OCI-LY7 (cell line): ENCODE data around the gene COP1. TPM values are rescaled to one million over a fixed set of nuclear protein-coding genes. Genes with fewer than 3 reads are reported as not detected.

ENCODE experiments used
- BruUV-seq: library from RNA; stranded (reverse); fragments of 400-500 nt; replicated peaks from 2 replicates; lab custom pipeline; 2021; lab: Mats Ljungman, UMichigan
- CTCF ChIA-PET: fragments of 300-600 bp; sonication (Branson Sonifier 250); formaldehyde crosslinking; loops from one replicate; lab custom pipeline; 2022; ENCODE audit warnings: antibody characterized with exemption; ENCODE audit not compliant: unreplicated experiment; lab: Charles Lee
- POLR2A ChIA-PET: fragments of 300-600 bp; sonication (Branson Sonifier 250); formaldehyde crosslinking; loops from one replicate; lab custom pipeline; 2022; ENCODE audit warnings: antibody characterized with exemption; lab: Charles Lee
- DNase-seq: peaks from one replicate; pipeline ENCODE4 v3.0.0-alpha.2; 2015; ENCODE audit warnings: low spot score
- H2AFZ ChIP-seq: fragments of 200-600 bp; sonication (generic), shearing (Covaris generic); 2 replicates; pipeline ENCODE4 v1.6.1; 2014; ENCODE audit warnings: mild to moderate bottlenecking, antibody characterized with exemption, low read length, moderate library complexity
- H3K27ac ChIP-seq: fragments of 200-600 bp; sonication (generic); 2 replicates; pipeline ENCODE4 v1.5.1; 2014; ENCODE audit warnings: mixed run types, low read depth, mild to moderate bottlenecking, moderate library complexity, low read length, inconsistent platforms; ENCODE audit not compliant: poor library complexity, severe bottlenecking
- H3K36me3 ChIP-seq: fragments of 200-600 bp; sonication (generic); 2 replicates; pipeline ENCODE4 v1.6.1; 2014; ENCODE audit warnings: mild to moderate bottlenecking, antibody characterized with exemption, low read length, moderate library complexity, mixed read lengths; ENCODE audit not compliant: insufficient read depth
- H3K4me1 ChIP-seq: fragments of 200-600 bp; sonication (generic); 2 replicates; pipeline ENCODE4 v1.5.1; 2014; ENCODE audit warnings: mild to moderate bottlenecking, low read length; ENCODE audit not compliant: insufficient read depth, poor library complexity, severe bottlenecking
- H3K4me2 ChIP-seq: fragments of 200-600 bp; sonication (generic); 2 replicates; pipeline ENCODE4 v1.6.1; 2014; ENCODE audit warnings: mild to moderate bottlenecking, low read length
- H3K4me3 ChIP-seq: fragments of 200-600 bp; sonication (generic); 2 replicates; pipeline ENCODE4 v1.5.1; 2014; ENCODE audit warnings: mild to moderate bottlenecking, low read depth, low read length; ENCODE audit not compliant: poor library complexity, severe bottlenecking
- H3K79me2 ChIP-seq: fragments of 200-600 bp; sonication (generic); 2 replicates; pipeline ENCODE4 v1.6.1; 2016; ENCODE audit warnings: low read depth, mild to moderate bottlenecking, low read length, moderate library complexity, mixed read lengths; ENCODE audit not compliant: insufficient read depth
- H3K9me2 ChIP-seq: fragments of 200-600 bp; sonication (generic); 2 replicates; pipeline ENCODE4 v1.6.1; 2016; ENCODE audit warnings: mild to moderate bottlenecking, low read length, mixed read lengths; ENCODE audit not compliant: insufficient read depth
- H3K9me3 ChIP-seq: fragments of 200-600 bp; sonication (generic); 2 replicates; pipeline ENCODE4 v1.6.1; 2014; ENCODE audit warnings: mild to moderate bottlenecking, mixed run types, low read length, mixed read lengths
- H4K20me1 ChIP-seq: fragments of 200-600 bp; sonication (generic); 2 replicates; pipeline ENCODE4 v1.6.1; 2014; ENCODE audit warnings: mild to moderate bottlenecking, antibody characterized with exemption, low read length, moderate library complexity, mixed read lengths; ENCODE audit not compliant: insufficient read depth
- EZH2phosphoT487 ChIP-seq: fragments of 200-600 bp; sonication (generic); IDR thresholded peaks from 2 replicates; pipeline ENCODE4 v1.6.1; 2018; ENCODE audit warnings: low read depth, borderline replicate concordance, mild to moderate bottlenecking, mixed run types, antibody characterized with exemption, low read length, moderate library complexity, mixed read lengths
- intact Hi-C: fragments of 100-400 bp; cut with micrococcal nuclease; formaldehyde crosslinking; loops from one replicate; pipeline ENCODE4 v1.10.0; 2022; ENCODE audit not compliant: unreplicated experiment
- total RNA-seq, 2 experiments: library from RNA; depleted of rRNA in 1 of 2; stranded (reverse); fragments of >200 nt in 1 of 2; shearing (Covaris generic) in 1 of 2; gene quantifications; 2 replicates each; pipeline ENCODE4 v1.2.3, GENCODE V29; 2014 to 2022
- TF ChIP-seq, protein P1 (sequence below): fragments of 200-600 bp; sonication (generic); conservative IDR thresholded peaks from 2 replicates; pipeline ENCODE4 v1.5.1; 2014; ENCODE audit warnings: mild to moderate bottlenecking, antibody characterized with exemption, low read length, moderate library complexity, mixed read lengths

COP1 gene
- total RNA-seq, 2 experiments from 2014 or later, result 75.2 to 76.9 TPM

DNA sequence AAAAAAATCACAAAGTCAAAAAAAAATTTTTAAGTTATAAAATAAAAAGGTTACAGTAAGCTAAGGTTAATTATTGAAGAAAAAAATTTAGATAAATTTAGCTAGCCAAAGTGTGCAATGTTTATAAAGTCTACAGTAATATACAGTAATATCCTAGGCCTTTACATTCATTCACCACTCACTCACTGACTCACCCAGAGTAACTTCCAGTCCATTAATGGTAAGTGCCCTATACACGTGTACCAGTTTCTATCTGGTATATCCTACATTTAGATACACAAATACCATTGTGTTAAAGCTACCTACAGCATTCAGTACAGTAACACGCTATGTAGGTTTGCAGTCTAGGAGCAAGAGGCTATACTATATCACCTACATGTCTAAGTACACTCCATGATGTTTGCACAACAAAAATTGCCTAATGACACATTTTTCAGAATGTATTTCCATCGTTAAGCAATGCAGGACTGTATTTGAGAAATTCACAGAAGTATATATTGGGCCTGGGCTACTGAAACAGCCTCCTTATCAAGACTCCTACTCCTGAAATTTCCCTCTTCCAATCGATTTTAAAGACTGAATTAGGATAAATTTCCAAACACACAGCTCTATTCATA lies 155.1 kb downstream of the COP1 start:
- H3K4me1 ChIP-seq, result no peaks in the 10 kb centered on the region
- no peaks in the 10 kb centered on the region for H3K9me2 ChIP-seq
- peaks cover 3% of the 10 kb centered on the region; the same call in 1 of the 2 replicates for H4K20me1 ChIP-seq
- intact Hi-C loops, result no loop called here
- BruUV-seq, result no TSS peak
- DNase-seq, result no peak
- TF ChIP-seq EZH2phosphoT487, result no peak
- TF ChIP-seq, protein P1, sequence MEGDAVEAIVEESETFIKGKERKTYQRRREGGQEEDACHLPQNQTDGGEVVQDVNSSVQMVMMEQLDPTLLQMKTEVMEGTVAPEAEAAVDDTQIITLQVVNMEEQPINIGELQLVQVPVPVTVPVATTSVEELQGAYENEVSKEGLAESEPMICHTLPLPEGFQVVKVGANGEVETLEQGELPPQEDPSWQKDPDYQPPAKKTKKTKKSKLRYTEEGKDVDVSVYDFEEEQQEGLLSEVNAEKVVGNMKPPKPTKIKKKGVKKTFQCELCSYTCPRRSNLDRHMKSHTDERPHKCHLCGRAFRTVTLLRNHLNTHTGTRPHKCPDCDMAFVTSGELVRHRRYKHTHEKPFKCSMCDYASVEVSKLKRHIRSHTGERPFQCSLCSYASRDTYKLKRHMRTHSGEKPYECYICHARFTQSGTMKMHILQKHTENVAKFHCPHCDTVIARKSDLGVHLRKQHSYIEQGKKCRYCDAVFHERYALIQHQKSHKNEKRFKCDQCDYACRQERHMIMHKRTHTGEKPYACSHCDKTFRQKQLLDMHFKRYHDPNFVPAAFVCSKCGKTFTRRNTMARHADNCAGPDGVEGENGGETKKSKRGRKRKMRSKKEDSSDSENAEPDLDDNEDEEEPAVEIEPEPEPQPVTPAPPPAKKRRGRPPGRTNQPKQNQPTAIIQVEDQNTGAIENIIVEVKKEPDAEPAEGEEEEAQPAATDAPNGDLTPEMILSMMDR, result no peak
- no peak overlapping the region for H3K27ac ChIP-seq
- POLR2A ChIA-PET, result interaction anchor here (0.7 to 1.3 kb wide), 2 partner anchors 9 to 11 kb away, joined by 3 read pairs; no protein-coding TSS in a partner anchor
- CTCF ChIA-PET, result interaction anchor here (0.5 kb wide), 1 partner anchor 595 kb away, joined by 5 read pairs; no protein-coding TSS in a partner anchor
- no peaks in the 10 kb centered on the region for H3K79me2 ChIP-seq
- peaks cover 5% of the 10 kb centered on the region; the same call in 1 of the 2 replicates for H3K36me3 ChIP-seq
- no peak overlapping the region for H3K4me2 ChIP-seq
- H2AFZ ChIP-seq, result no peak overlapping the region
- no peak overlapping the region for H3K4me3 ChIP-seq
- H3K9me3 ChIP-seq, result no peaks in the 10 kb centered on the region

DNA sequence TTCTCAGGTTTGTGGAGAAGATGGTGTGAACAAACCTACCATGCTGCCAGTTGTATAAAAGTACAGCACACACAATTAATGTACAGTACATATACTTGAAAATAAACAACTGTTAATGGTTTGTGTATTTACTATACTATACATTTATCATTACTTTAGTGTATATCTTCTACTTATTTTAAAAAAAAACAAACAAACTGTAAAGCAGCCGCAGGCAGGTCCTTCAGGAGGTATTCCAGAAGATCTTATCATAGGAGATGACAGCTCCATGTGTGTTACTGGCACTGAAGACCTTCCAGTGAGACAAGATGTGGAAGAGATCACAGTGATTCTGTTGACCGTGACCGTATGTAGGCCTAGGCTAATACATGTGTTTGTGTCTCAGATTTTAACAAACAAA lies 155.7 kb downstream of the COP1 start:
- peaks cover 5% of the 10 kb centered on the region; the same call in 1 of the 2 replicates for H3K36me3 ChIP-seq
- ChIA-PET CTCF (no interaction called here), POLR2A (interaction anchor here (1.3 kb wide), 1 partner anchor 10 kb away, joined by 3 read pairs; no protein-coding TSS in a partner anchor)
- H4K20me1 ChIP-seq, result peaks cover 3% of the 10 kb centered on the region; the same call in 1 of the 2 replicates
- intact Hi-C loops, result no loop called here
- no peak overlapping the region for H3K4me2 ChIP-seq
- TF ChIP-seq, protein P1, result no peak
- TF ChIP-seq EZH2phosphoT487, result no peak
- no peak overlapping the region for H2AFZ ChIP-seq
- H3K4me3 ChIP-seq, result no peak overlapping the region
- no peaks in the 10 kb centered on the region for H3K4me1 ChIP-seq
- no peaks in the 10 kb centered on the region for H3K9me2 ChIP-seq
- no TSS peak for BruUV-seq
- no peaks in the 10 kb centered on the region for H3K9me3 ChIP-seq
- H3K27ac ChIP-seq, result no peak overlapping the region
- DNase-seq, result no peak
- no peaks in the 10 kb centered on the region for H3K79me2 ChIP-seq

GRCh38 chr1:176049582-176049981 lies 157.5 kb downstream of the COP1 start:
- no peak for DNase-seq
- H3K9me2 ChIP-seq, result no peaks in the 10 kb centered on the region
- no TSS peak for BruUV-seq
- no peaks in the 10 kb centered on the region for H3K79me2 ChIP-seq
- H3K36me3 ChIP-seq, result peaks cover 15% of the 10 kb centered on the region; the same call in 1 of the 2 replicates
- H3K4me3 ChIP-seq, result no peak overlapping the region
- intact Hi-C loops, result no loop called here
- no peaks in the 10 kb centered on the region for H3K4me1 ChIP-seq
- no peak overlapping the region for H3K27ac ChIP-seq
- no peaks in the 10 kb centered on the region for H3K9me3 ChIP-seq
- TF ChIP-seq, protein P1, result no peak
- no peak for TF ChIP-seq EZH2phosphoT487
- no peak overlapping the region for H2AFZ ChIP-seq
- ChIA-PET POLR2A (no interaction called here), CTCF (no interaction called here)
- no peak overlapping the region for H3K4me2 ChIP-seq
- peaks cover 3% of the 10 kb centered on the region; the same call in 1 of the 2 replicates for H4K20me1 ChIP-seq
